Measurements from ENCODE around the gene KLHL29.

GRCh38 chr2:23417310-23417709 lies 32.3 kb downstream of the KLHL29 start:
- TF ChIP-seq CTCF (IDR thresholded peaks at IDR 0.05; ENCODE audit: poor library complexity) (no peak), EZH2 (IDR thresholded peaks at IDR 0.05; ENCODE audit: borderline replicate concordance) (no peak), EZH2phosphoT487 (IDR thresholded peaks at IDR 0.05; ENCODE audit: low read depth, severe bottlenecking, unreplicated experiment) (no peak)

Measured in hepatocyte (in vitro differentiated cells).